Uterus (tissue), 4 donors: Measurements from ENCODE around the gene ERC2. TPM values are rescaled to one million over a fixed set of nuclear protein-coding genes. Genes with fewer than 3 reads are reported as not detected.

Source experiments
- DNase-seq, 2 donors: peaks; one replicate each; pipeline ENCODE4 v3.0.0-alpha.2; 2019 to 2020
- H3K27ac ChIP-seq, 2 donors: fragments of 200-600 bp; sonication (generic); 1 replicate in 1 of 2; 2 replicates in 1 of 2; pipeline ENCODE4 v1.5.1; 2016 to 2018
- H3K27me3 ChIP-seq, 2 donors: fragments of 200-600 bp; sonication (generic); one replicate each; pipeline ENCODE4 v1.5.1; 2018 to 2019; ENCODE audit warnings: control low read depth in 1 of 2
- H3K36me3 ChIP-seq, 2 donors: fragments of 200-600 bp; sonication (generic); one replicate each; pipeline ENCODE4 v1.5.1; 2019; ENCODE audit warnings: control low read depth in 1 of 2
- H3K4me1 ChIP-seq, 2 donors: fragments of 200-600 bp; sonication (generic); one replicate each; pipeline ENCODE4 v1.5.1; 2018 to 2019; ENCODE audit warnings: control low read depth in 1 of 2
- H3K4me3 ChIP-seq, 2 donors: fragments of 200-600 bp; sonication (generic); 1 replicate in 1 of 2; 2 replicates in 1 of 2; pipeline ENCODE4 v1.5.1; 2018 to 2019; ENCODE audit warnings: mild to moderate bottlenecking in 1 of 2
- H3K9me3 ChIP-seq, 2 donors: fragments of 200-600 bp; sonication (generic); one replicate each; pipeline ENCODE4 v1.5.1; 2019; ENCODE audit warnings: control low read depth in 1 of 2
- POLR2A ChIP-seq, 2 donors: fragments of 450-650 bp; IDR thresholded peaks; one replicate each; pipeline ENCODE4 v1.6.1; 2016; ENCODE audit warnings: antibody characterized with exemption in 2 of 2, mild to moderate bottlenecking in 1 of 2, moderate library complexity in 1 of 2
- intact Hi-C: fragments of 100-400 bp; cut with DNase I; formaldehyde crosslinking; loops from one replicate; pipeline ENCODE4 v1.15.1; 2023; ENCODE audit warnings: low total_unique reads
- total RNA-seq, 4 donors: library from RNA; depleted of rRNA in 3 of 4; stranded (reverse); fragments of >200 nt in 3 of 4; gene quantifications; one replicate each; pipeline versions ENCODE4 v1.1.0 to v1.2.4, GENCODE V29; 2014 to 2023
- TF ChIP-seq, protein P1 (sequence below), 4 experiments: fragments of 200-600 bp in 2 of 4; fragments of 450-650 bp in 2 of 4; sonication (generic) in 2 of 4; IDR thresholded peaks; one replicate each; pipeline ENCODE4 v1.5.1; 2016 to 2019; ENCODE audit warnings: antibody characterized with exemption in 4 of 4, mild to moderate bottlenecking in 2 of 4, moderate library complexity in 1 of 4
- donor health status: DM: yes; HTN: yes; CAD: no.

Gene ERC2
- total RNA-seq, 4 donors from 2014 or later: 1.7 to 5.5 TPM; not detected in 2

DNA sequence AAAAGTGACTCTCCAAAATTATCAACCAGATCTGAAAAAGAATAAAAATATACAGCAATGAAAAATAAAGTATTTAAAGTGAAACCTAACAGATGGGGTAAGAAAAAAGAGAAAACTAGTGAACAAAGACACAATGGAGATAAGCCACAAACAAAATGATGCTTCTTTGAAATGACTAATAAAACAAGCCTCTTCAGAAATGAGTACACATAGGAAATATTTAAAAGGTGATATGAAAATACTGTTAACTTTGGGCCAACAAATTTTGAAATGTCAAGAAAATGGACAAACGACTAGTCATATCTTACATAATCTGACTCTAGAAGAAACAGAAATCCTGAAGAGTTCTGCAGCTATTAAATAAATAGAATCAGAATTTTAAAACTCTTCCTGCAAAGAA lies 164.2 kb downstream of the ERC2 start:
- no peaks in the 10 kb centered on the region for H3K27me3 ChIP-seq
- intact Hi-C loops: no loop called here

DNA sequence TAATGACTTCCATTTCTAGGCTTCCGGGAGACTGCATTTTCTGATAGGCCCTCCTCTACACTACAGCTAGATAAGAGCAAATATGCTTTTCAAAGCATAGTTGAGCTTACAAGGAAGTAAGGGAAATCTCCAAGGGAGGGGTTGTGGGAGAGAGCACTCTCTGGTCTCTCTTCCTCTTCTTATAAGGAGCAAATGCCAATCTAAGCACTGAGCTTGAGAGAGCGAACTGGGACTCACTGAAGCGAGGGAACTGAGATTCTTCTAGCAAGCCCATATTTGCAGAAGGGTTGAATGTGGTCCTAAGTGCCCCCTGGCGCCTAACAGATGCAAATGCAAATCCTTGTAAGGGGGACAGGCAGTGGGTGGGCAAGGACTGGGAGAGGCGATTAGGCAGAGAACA lies 164.8 kb downstream of the ERC2 start:
- intact Hi-C loops: no loop called here
- no peaks in the 10 kb centered on the region for H3K4me1 ChIP-seq
- H3K9me3 ChIP-seq: no peaks in the 10 kb centered on the region
- no peaks in the 10 kb centered on the region for H3K36me3 ChIP-seq
- H3K27ac ChIP-seq: no peak overlapping the region
- H3K4me3 ChIP-seq: no peak overlapping the region
- no peaks in the 10 kb centered on the region for H3K27me3 ChIP-seq
- TF ChIP-seq, protein P1, sequence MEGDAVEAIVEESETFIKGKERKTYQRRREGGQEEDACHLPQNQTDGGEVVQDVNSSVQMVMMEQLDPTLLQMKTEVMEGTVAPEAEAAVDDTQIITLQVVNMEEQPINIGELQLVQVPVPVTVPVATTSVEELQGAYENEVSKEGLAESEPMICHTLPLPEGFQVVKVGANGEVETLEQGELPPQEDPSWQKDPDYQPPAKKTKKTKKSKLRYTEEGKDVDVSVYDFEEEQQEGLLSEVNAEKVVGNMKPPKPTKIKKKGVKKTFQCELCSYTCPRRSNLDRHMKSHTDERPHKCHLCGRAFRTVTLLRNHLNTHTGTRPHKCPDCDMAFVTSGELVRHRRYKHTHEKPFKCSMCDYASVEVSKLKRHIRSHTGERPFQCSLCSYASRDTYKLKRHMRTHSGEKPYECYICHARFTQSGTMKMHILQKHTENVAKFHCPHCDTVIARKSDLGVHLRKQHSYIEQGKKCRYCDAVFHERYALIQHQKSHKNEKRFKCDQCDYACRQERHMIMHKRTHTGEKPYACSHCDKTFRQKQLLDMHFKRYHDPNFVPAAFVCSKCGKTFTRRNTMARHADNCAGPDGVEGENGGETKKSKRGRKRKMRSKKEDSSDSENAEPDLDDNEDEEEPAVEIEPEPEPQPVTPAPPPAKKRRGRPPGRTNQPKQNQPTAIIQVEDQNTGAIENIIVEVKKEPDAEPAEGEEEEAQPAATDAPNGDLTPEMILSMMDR (IDR thresholded peaks at IDR 0.05): no peak
- TF ChIP-seq POLR2A (IDR thresholded peaks at IDR 0.05): no peak
- DNase-seq: no peak

More for the DNA sequence above, 164.2 kb downstream of the ERC2 start:
- DNase-seq: no peak
- H3K9me3 ChIP-seq: no peaks in the 10 kb centered on the region
- H3K36me3 ChIP-seq: no peaks in the 10 kb centered on the region
- no peaks in the 10 kb centered on the region for H3K4me1 ChIP-seq
- H3K27ac ChIP-seq: no peak overlapping the region
- no peak overlapping the region for H3K4me3 ChIP-seq
- TF ChIP-seq, protein P1 (IDR thresholded peaks at IDR 0.05): no peak
- TF ChIP-seq POLR2A (IDR thresholded peaks at IDR 0.05): no peak

DNA sequence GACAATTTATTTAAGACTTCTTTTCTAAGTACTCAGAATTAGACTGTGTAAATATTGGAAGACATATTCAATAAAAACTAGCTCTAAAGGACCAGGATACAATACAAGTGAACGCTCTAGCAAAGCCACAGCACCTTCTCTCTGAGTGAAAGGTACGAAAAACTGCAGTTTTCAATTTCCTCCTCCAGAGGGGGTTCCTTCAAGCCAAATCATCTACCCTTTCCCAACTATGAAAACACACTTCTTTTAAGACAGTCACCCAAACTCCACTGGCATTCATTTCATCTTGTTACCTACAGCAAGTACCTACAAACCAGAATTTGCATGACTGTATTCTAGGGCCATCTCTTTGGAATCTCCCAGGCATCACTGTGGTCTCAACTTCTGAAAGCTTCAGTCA lies 165.8 kb downstream of the ERC2 start:
- intact Hi-C loops: no loop called here
- TF ChIP-seq, protein P1 (IDR thresholded peaks at IDR 0.05): no peak
- no peak for TF ChIP-seq POLR2A (IDR thresholded peaks at IDR 0.05)
- no peak for DNase-seq
- no peaks in the 10 kb centered on the region for H3K27me3 ChIP-seq
- H3K4me1 ChIP-seq: no peaks in the 10 kb centered on the region
- H3K27ac ChIP-seq: no peak overlapping the region
- no peak overlapping the region for H3K4me3 ChIP-seq
- no peaks in the 10 kb centered on the region for H3K9me3 ChIP-seq
- H3K36me3 ChIP-seq: no peaks in the 10 kb centered on the region

DNA sequence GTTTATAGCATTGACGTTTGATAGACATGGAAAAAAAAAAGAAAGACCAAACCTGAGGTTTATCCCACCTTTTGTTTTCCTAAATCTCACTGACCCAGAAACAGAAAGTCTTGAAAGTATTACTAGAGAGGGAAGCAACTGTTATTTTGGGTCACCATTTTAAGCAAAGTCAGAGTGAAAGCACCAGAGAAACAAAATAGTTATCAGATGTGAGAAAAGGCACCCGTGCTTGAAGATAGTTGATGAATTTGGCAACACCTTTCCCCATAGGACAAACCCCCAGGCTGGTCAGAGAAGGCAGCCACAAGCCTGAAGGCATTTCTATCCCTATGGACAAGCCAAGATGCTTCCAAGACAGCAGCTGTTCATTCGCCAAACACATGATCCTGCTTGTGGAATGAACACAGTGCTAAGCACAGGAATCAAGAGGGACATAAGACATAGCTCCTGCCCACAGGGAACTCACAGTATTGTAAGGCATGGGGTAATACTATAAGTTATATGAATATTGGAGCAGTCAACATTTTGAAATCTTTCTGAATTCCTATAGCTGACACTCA lies 170.9 kb downstream of the ERC2 start:
- intact Hi-C loops: no loop called here
- TF ChIP-seq, protein P1 (IDR thresholded peaks at IDR 0.05): no peak
- TF ChIP-seq POLR2A (IDR thresholded peaks at IDR 0.05): no peak
- H3K4me3 ChIP-seq: no peak overlapping the region

GRCh38 chr3:56296361-56296760 lies 171.9 kb downstream of the ERC2 start:
- H3K9me3 ChIP-seq: no peaks in the 10 kb centered on the region
- H3K4me1 ChIP-seq: no peaks in the 10 kb centered on the region
- H3K4me3 ChIP-seq: no peak overlapping the region
- no peak for DNase-seq
- intact Hi-C loops: no loop called here
- H3K27ac ChIP-seq: no peak overlapping the region
- no peaks in the 10 kb centered on the region for H3K36me3 ChIP-seq
- TF ChIP-seq, protein P1 (IDR thresholded peaks at IDR 0.05): no peak
- TF ChIP-seq POLR2A (IDR thresholded peaks at IDR 0.05): no peak
- H3K27me3 ChIP-seq: no peaks in the 10 kb centered on the region

More for the DNA sequence above, 170.9 kb downstream of the ERC2 start:
- Histone ChIP-seq H3K9me3 (no peaks in the 10 kb centered on the region), H3K4me1 (no peaks in the 10 kb centered on the region), H3K27ac (no peak overlapping the region), H3K36me3 (no peaks in the 10 kb centered on the region), H3K27me3 (no peaks in the 10 kb centered on the region)
- DNase-seq: no peak
